A172 (cell line): ENCODE results near the gene TTLL10. TPM values are rescaled to one million over a fixed set of nuclear protein-coding genes. Genes with fewer than 3 reads are reported as not detected.
"Not testable (repeated sequence)": the region's sequence is repeated elsewhere in the genome, so short reads cannot be mapped to it uniquely, and the experiment has no call there.

ENCODE experiments used
- DNase-seq: peaks from one replicate; pipeline ENCODE4 v3.0.0-alpha.2; 2015; ENCODE audit warnings: low spot score
- total RNA-seq: library from RNA; depleted of rRNA; stranded (reverse); fragments of >200 nt; shearing (Covaris generic); gene quantifications from 2 replicates; pipeline ENCODE4 v1.2.3, GENCODE V29; 2014

TTLL10 gene
- total RNA-seq, 1 experiment from 2014 or later, result not detected

GRCh38 chr1:1141244-1141910, 32.3 kb upstream of the TTLL10 start:
- no peak for DNase-seq

DNA sequence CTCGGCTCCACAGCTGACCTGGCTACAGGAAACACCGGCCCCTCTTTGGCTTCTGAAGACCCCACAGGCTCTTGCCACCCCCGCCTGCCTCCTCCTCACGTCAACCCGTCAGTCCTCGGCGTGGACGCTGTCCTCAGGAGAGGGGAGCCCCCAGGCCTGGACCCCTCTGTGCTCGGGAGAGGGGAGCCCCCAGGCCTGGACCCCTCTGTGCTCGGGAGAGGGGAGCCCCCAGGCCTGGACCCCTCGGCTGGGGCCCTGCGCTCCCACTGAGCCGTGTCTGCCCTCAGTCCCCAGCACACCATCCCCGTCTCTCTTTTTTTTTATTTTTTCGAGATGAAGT, 31.8 kb upstream of the TTLL10 start:
- no peak for DNase-seq

DNA sequence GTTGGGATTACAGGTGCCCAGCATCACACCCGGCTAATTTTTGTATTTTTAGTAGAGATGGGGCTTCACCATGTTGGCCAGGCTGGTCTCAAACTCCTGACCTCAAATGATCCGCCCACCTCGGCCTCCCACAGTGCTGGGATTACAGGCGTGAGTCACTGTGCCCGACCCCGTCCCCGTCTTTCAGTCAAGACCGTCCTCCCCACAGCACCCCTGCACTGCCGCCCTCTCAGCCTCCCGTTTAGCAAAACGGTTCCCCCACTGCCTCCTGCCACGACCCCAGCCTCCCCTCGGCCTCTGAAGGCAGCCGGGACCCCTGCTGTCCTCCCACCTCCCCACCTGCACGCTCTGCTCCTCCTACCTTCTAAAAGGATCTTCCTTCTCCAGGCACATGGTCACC, 31.3 kb upstream of the TTLL10 start:
- DNase-seq, result not testable (repeated sequence)

DNA sequence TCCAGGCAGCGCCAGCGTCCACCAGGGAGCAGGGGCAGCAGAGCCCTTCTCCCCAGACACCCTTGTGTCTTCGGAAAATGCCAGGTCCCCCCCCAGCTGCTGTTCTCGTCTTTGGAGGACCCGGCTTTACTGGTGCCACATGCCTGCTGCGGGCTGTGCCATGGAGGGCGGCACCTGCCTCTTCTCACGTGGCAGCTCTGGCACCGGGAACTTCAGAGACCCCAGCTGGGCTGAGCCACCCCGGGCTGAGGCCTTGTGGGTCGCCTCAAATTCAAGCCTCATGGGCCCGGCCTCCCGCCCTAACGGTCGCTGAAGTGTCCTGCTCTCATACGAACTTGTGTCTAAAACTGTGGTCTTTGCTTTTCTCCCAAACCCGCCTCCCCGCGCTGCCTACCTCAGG, 30.8 kb upstream of the TTLL10 start:
- no peak for DNase-seq

GRCh38 chr1:1143636-1144035, 30.0 kb upstream of the TTLL10 start:
- no peak for DNase-seq

DNA sequence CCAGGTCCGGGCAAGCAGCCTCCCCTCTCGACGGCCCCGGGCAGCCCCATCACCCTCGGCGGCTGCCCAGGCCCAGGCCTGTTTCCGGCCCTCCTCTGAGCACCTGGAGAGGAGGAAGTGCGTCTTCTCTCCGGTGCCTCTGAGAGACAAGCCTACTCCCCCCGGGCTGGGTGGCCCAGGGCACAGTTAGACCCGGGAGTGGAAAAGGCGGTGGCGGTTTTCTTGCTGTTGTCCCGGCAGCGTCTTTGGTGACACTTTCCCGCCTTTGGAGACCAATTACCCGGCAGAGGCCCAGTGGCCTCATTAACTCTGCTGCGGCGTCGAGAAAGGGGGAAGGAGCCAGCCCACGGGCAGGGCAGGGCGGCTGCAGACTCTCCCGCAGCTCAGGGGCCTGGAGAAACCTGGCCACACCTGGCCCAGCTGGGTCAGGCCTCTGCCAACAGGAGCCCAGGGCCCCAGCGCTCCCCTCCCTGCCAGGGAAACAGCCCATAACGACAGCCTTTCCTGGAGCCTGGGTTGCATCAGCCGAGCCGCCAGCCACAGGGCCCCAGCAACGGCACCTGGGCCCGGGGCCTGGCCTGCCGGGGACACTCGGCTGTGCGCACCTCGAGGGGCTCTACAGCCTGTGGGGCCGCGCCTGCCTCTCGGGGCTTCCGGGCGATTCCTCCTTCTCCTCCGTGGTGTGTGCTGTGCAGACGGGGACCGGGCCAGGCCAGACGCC, 29.4 kb upstream of the TTLL10 start:
- no peak for DNase-seq

GRCh38 chr1:1144843-1145546, 28.7 kb upstream of the TTLL10 start:
- no peak for DNase-seq

GRCh38 chr1:1145547-1145914, 28.1 kb upstream of the TTLL10 start:
- no peak for DNase-seq

- no peak for DNase-seq
Observed at GRCh38 chr1:1146026-1146425, 27.7 kb upstream of the TTLL10 start.

- no peak for DNase-seq
Observed at GRCh38 chr1:1146596-1146995, 27.1 kb upstream of the TTLL10 start.

GRCh38 chr1:1148061-1148460, 25.6 kb upstream of the TTLL10 start:
- no peak for DNase-seq

- no peak for DNase-seq
Observed at GRCh38 chr1:1148569-1148968, 25.1 kb upstream of the TTLL10 start.

DNA sequence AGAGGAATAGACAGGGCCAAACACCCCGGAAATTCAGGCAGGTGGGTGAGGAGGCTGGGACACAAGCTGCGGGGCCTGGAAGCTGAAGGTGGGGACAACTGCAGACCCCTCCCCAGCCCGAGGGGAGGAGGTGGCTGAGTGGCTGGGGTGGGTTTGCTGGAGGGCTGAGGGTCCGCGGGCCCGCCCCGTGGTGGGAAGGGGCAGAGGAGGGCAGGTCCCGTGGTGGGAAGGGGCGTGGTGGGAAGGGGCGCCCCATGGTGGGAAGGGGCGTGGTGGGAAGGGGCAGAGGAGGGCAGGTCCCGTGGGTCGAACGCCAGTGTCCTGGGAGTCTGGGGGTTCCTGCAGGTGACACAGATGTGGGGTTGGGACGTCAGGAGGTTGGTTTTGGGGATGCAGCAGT, 24.3 kb upstream of the TTLL10 start:
- no peak for DNase-seq

- DNase-seq, result no peak
Observed at GRCh38 chr1:1150100-1150499, 23.6 kb upstream of the TTLL10 start.

DNA sequence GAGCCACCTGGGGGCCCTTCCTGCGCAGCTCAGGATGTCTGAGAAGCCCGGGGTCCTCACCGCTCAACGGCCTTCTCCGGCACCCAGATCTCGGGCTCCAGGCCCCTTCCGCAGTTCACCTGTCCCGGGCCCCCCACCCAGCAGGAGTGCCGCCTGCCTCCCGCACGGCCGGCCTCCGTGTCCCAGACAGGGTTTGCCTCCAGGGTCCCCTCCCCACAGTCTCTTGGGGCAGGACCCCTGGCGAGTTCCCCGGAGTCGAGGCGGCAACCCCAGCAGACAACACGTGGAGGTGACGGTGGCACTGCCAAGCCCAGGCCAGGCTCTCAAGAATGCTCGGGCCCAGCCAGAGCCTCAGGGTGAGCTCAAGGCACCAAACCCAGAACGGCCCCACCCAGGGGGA, 22.4 kb upstream of the TTLL10 start:
- DNase-seq, result no peak

GRCh38 chr1:1152431-1152830, 21.2 kb upstream of the TTLL10 start:
- not testable (repeated sequence) for DNase-seq

GRCh38 chr1:1153215-1153614, 20.5 kb upstream of the TTLL10 start:
- not testable (repeated sequence) for DNase-seq

DNA sequence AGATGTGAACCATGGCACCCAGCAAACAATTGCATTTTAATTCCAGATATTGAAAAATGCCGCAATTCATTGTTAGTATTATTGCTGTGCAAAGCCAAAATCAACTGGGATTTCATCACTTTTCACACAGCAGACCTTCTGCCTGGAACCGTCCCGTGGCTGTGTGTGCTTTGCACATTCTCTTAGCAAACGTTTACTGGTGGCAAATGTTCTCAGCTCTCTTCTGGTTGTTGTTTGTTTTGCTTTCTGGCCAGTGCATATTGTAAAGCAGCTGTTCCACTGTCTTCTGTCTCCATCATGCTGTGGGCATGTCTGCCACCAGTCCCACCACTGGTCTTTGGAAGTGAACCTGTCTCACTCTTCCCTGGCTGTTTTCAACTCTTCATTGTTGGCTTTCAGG, 19.8 kb upstream of the TTLL10 start:
- no peak for DNase-seq

DNA sequence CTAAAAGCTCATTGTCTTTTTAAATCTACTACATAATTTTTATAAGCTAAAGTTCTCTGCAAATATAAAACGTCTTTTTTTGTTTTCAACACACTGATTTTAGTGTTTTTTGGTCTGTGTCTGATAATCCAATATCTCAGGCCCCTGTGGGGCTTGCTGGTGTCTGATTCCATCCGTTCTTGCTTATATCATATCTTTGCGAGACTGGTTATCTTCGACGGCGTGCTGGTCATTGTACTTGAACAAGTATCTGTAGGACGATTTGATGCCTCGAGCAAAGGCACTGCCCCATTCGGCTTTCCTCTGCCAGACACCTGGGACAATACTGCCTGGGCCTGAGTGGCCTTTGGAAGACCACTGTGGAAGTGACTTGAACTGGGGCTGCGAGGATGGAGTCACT, 18.4 kb upstream of the TTLL10 start:
- DNase-seq, result no peak

- DNase-seq, result no peak
Observed at GRCh38 chr1:1156140-1157032, 17.3 kb upstream of the TTLL10 start.

DNA sequence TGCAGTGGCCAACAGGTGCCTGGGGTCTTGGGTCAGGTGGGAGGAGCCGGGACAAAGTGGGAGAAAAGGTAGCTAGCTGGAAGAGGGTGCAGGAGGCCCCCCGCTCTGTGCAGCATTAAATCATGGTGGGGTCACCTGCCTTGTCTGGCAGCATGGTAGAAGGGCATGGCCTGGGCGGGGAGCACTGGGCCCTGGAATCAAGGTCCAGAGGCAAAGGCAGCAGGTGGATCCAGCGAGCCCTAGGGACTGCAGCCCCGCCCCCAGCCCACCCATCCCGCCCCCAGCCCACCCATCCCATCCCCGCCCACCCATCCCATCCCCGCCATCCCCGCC, 16.7 kb upstream of the TTLL10 start:
- DNase-seq, result no peak

- no peak for DNase-seq
Observed at GRCh38 chr1:1157426-1157913, 16.2 kb upstream of the TTLL10 start.
